HTERT RPE-1 (cell line): Measurements from ENCODE around the gene SPRED3.

Experiments
- in situ Hi-C: fragments of 300-500 bp; cut with MboI; formaldehyde crosslinking; loops from 4 replicates; pipeline ENCODE4 v1.14.3; 2020; ENCODE audit warnings: low sequenced_read_pairs

The SPRED3 gene

DNA sequence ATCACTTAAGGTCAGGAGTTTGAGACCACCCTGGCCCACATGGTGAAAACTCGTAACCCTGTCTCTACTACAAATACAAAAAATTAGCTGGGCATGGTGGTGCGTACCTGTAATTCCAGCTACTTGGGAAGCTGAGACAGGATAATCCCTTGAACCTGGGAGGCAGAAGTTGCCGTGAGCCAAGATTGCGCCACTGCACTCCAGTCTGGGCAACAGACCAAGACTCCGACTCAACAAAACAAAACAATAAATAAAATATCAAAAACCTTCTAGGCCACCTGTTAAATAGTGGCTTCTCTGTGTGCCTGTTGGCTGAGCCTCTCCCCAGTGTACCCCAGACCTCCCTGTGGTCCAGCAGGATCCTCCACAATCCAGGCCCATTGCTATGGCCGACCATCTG, 17.4 kb upstream of the SPRED3 start:
- in situ Hi-C loops = no loop called here

DNA sequence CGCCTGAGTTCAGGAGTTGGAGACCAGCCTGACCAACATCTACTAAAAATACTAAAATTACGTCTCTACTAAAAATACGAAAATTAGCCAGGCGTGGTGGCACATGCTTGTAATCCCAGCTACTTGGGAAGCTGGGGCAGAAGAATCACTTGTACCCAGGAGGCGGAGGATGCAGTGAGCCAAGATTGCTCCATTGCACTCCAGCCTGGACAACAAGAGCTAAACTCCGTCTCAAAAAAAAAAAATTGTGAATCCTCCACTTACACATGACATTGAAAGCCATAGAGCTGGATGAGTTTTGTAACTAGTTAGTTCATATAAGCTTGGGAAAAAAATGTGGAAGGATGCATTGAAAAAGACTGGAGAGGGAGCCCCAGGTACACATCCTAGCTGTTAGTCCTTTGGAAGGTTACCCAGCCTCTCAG, 14.6 kb upstream of the SPRED3 start:
- in situ Hi-C loops = no loop called here

DNA sequence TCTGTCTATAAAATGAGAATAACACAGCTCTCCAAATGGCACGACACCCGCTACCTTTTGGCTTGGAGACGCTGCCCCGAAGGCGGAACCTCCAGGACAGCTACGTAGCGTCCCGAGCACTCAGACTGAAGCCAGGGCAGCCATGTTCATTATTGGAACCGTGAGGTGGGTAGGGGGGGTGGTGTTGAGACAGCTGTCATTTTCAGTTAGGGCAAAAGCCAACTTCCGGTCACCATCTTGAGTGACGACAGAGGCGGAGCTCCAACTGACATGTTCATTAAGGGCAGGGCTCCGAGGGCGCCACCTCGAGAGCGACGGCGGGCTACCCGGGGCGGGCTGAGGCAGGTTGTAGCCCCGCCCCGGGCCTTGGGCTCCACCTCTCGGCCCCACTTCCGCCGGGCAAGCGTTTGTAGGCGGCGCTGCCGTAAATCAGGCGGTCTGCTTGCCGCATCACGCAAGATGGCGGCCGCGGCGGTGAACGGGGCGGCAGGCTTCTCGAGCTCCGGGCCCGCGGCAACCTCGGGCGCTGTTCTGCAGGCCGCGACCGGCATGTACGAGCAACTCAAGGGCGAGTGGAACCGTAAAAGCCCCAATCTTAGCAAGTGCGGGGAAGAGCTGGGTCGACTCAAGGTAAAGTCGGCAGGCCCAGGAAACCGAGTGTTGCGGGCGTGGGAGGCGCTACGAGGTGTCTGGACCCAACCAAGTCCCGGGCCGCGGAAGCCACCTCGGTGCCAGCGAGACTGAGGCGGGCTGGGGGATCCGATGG, 14.0 kb upstream of the SPRED3 start, which contains the start of gene PSMD8:
Gene PSMD8, plus strand, starts transcription at position 240 of the 766 bp plus-strand sequence. Its CDS starts 31 bp downstream, at position 271.
- in situ Hi-C loops = no loop called here

DNA sequence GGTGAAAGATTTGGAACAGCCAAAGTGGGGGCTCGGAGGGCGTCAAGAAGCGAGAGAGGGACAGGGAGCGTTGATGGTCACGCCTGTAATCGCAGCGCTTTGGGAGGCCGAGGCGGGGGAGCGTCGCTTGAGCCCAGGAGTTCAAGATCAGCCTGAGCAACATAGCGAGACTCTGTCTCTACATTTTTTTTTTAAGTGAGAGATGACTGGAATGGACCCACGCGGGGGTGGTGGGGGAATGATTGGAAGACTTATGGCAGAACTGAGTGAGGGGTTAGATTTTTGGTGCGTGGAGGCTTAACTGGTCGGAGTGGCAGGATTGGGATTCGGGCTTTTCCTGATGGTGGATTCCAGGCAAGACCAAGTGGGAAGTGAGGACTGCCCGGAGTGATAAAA, 13.4 kb upstream of the SPRED3 start:
- in situ Hi-C loops = no loop called here

DNA sequence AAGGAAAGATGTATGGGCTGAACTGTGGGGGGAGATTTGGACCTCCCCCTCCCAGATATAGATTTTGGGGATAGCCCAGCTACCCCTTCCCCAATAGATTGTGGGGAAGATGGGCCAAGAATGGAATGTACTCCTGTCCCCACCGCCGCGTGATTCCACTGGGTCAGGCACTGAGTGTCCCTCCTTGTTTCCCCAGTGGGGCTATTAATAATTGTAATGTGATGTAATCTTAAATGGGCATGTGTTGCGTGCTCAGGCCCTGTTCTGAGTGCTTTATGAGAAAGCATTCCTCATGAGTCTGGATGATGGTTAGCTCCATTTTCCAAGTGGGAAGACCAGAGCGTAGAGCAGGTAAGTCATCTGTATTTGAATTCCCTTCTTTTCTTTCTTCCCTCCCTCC, 12.7 kb upstream of the SPRED3 start:
- in situ Hi-C loops = no loop called here

DNA sequence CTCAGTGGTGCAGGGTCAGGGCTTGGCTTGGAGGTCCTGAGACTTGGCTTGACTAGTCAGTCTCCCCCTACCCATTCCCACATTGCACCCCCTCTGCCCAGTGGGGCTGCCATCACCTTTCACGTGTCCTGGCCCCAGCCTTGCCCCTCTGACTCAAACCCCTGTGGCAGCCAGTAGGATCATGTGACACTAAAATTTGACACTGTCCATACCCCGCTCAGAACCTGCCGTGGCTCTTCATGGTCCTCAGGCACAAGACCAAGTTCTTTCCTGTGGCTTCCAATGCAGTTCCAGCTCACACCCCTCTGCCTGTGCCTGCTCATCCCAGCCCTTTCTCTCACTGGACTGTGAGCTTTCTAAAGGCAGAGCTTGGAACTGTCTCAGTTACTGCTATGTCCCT, 11.9 kb upstream of the SPRED3 start:
- in situ Hi-C loops = no loop called here

DNA sequence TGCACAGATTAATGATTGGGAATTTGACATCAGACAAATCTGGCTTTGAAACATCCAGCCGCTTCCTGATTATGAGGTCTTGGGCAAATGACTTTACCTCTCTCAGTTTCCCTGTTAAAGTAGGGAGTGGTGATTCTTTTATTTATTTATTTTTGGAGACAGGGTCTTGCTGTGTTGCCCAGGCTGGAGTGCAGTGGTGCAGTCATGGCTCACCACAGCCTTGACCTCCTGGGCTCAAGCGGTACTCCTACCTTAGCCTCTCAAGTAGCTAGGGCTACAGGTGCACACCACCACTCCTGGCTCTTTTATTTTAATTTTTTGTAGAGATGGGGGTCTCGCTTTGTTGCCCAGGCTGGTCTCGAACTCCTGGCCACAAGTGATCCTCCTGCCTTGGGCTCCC, 11.4 kb upstream of the SPRED3 start:
- in situ Hi-C loops = no loop called here

DNA sequence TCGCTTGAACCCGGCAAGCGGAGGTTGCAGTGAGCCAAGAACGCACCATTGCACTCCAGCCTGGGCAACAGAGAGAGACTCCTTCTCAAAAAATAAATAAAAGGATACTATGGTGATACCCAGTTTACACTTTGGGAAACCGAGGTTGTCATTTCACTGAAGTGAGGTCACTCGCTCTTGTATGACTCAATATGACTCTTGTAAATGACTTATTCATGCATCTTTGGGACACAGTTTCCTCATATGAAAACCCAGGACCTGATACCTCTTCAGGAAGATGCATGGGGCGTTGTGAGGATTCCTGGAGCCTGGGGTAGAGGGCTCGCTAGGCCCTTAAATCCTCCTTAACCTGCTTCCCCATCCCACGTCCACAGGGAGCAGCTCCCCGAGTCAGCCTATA, 9.6 kb upstream of the SPRED3 start:
- in situ Hi-C loops = no loop called here

DNA sequence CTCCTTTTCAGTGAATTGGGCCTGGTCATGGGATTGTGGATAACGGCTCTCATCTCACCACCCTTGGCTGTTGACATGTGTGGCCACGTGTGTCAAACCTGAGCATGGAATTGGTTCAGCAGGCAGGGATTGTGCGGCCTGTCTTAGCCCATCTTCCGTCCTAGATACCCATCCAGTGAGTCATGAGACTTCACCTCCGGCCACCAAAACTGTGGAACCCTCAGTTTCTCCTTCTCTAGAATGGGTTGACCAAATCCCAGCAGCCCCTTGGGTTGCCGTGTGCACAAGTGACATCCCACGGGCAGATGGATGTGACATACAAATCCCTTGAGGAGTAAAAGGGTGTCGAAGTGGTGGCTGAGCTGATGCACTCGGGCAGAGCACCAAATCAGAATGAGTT, 7.4 kb upstream of the SPRED3 start:
- in situ Hi-C loops = no loop called here

DNA sequence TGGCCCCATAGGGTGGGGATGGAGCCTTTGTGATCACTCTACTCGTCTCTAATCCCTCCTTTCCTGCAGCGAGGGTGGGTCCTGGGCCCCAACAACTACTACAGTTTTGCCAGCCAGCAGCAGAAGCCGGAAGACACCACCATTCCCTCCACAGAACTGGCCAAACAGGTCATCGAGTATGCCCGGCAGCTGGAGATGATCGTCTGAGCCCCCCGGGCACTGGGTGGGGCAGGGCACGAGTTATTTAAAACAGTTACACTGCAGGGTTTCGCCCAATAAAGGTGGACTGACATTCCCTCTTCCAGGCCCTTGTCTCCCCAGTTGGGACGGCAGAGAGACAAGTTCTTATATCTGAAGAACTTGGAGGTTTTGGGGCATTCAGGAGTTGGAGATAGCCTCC, 5.3 kb upstream of the SPRED3 start:
- in situ Hi-C loops = no loop called here

DNA sequence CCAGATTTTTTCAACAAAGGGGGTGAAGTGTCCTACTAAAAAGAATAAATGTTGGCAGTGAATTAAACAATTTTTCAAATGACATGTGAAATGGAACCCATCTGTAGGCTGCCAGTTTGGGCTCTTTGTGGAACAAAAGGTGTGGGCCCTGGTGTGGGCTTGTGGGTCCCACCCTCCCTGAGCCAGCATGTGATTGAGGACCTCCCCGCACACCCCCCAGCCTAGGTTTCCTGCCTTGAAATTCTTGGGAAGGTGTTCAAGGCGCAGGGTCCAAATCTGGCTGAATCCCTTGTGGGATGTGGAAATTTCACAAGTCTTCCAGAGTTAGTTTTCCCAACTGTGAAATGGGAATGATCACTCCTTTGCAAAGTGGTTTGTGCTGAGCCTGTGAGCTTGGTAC, 4.8 kb upstream of the SPRED3 start:
- in situ Hi-C loops = no loop called here

DNA sequence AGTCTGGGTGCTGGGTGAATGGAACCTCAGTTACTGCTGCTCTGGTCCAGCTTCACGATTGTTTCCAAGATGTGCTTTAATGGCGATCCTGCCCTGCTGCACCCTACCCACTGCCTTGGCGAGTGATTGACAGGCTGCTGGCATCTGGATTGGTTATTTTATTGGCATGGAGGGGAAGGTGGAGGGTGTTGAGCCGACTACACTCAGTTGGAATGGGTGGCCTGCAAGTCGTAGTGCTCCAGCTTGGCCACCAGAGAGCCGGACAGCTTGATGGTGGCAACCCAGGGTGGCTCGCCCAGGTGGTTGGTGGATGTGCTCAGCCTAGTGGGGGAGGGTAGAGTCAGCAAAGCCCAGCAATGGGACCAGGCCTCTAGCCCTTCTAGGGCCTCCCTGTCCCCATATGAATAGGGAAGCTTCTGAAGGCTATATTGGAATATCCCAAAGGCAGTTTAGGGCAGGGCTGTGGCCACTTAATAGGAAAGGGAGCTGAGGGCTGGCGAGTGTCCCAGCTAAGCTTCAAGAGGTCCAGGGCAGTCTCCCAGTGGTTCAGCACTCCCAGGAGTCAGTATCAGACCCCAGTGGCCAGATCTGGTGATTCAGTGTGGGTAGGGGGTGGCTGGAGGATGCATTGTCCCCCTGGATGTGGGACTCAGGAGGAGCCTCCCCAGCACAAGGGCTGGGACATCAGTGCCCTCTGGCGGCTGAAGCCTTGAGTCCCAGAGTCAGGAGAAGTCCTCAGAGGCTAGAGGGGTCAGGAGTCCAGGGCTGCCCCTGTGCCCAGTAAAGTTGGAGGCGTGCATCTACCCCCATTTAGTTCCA, 4.1 kb upstream of the SPRED3 start:
- in situ Hi-C loops = no loop called here

DNA sequence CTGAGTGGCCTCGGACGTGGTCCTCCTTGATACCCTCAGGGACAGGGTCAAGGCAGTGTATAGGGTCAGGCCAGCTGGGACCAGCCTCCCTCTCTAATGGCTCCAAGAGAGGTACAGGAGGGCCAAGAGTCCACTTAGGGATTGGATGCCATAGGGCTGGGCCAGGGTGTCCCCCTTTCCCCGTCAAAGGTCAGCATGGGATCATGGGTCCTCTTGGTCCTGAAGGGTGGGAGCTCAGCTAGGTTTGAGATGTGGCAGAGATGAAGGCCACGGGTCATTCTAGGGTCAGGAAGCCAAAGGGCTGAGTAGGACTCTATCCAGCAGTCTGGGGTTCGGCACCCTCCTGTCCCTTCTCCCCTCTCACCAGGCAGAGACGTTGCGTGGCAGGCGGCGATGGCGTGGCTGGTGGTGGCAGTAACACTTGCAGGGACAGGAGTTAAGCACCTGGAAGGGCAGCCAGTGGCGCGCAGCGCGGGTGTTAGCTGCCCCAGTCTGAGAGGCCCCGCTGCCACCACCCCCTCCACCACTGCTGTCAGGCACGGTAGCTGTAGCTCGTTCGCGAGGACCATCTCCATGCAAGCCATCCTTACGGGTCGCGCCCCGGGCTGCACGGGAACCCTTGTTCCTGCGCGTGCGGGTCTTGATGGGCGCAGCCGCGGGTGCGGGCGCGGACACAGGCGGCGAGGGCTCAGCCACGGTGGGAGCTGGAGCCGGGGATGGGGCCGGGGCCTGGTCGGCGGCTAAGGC, 3.3 kb upstream of the SPRED3 start:
- in situ Hi-C loops = no loop called here

DNA sequence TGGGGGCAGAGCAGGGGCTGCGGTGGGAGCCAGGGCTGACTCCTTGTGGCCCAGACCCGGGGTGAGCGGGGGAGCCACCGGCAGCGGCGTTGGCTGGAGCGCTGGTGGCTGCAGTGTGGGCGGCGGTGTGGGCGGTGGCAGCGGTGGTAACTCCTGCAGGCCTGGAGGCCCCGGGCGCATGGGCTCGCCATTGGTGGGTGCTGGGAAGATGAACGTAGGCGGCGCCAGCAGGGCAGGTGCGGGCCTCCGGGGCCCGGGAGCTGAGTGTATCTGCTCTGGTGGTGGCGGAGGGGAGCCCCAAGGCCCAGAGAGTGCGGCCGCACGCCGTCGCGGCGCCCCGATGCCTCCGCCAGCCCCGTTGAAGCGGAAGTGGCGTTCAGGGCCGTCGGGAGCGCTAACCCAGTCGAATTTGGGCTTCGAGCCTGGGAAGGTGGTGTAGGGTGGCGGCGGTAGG, 2.7 kb upstream of the SPRED3 start:
- in situ Hi-C loops = no loop called here

DNA sequence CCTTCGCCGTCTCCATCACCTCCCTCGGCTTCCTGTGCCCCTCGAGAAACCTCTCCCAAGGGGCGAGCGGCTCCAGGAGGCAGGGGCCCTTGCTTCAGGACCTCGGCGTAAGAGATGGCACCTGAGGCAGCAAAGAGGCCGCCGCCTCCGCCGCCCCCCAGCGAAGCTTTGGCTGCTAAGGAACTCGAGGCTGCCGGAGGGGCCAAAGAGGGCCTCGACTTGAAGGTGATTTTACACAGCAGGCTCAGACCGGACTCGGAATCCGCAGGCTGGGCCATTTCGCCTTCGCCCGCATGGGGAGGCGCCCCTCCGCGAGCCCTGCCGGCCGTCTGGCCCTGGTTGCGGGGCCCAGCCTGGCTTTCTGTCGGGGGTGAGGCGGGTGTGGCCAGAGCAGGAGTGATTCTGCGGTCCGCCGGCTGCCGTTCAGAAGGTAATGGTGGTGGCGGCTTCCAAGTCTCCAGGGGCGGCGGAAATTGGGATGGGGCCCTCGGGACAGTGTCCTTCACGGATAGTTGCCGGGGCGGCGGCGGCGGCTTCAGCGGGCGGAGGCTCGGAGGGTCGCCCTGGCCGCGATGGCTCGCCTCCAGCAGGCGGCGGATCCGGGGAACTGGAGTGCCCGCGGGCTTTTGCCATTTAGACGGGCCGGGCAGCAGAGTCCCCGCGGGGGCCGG, 2.1 kb upstream of the SPRED3 start:
- in situ Hi-C loops = no loop called here

DNA sequence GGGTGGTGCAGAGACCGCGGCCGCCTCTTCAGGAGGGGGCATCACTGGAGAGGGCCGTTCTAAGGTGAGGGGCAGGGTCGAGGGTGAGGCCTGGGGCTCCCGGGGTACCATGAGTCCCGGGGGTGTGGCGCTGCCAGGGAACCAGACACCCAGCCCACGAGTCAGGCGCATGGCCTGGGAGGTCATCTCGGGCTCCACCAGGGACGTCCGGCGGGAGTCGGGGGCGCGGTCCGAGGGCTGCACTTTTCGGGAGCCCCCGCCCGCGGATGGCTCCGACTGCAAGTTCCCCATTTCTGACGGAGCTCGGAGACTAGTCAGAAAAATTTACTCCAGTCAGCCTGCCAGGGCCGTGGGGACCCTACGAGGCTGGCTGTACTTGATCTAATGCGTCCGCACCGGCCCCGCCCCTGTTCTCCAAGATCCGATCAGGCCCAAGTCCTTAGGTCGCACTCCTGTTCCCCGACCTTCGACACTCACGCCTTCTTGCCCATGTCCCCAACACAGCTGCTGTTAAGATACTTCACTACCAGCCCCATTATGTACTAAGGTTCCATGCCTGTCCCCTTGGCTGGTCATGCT, 1.4 kb upstream of the SPRED3 start:
- in situ Hi-C loops = no loop called here

DNA sequence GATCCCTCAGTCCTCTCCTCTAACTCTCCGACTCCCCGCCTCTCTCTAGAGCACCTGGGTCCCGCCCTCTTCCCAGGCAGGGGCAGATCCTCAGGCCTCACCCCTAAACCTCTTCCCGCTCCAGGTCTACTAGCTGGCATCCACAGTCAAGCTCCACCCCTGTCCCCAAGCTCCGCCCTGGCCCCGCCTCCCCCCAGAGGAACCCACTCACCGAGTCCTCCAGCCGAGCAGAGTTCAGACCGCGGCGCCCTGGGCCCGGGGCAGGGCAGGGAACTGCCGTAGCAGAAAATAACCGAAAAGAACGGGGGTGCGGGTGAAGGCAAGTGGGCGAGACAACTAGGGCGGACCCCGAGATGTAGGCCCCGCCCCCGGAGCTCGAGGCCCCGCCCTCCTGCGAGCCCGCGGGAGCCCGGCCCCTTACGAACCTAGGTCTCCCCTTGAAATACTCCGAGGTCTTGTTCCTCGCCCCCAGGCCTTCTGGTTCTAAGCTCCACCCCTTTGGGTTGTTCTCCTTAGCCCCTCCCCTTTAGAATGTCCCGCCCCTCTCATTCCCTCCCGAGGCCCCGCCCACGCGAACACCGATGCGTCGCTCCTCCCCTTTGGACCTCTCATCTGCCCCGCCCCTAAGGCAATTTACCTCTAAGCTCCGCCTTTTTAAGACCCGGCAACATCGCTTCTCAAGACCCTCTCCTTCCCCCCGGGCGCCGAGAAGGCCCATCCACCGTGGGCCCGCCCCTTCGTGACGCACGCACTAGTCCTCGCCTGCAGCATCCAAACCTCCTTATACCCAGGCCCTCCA, 748 bp upstream of the SPRED3 start, which contains the start of gene GGN:
Gene GGN, minus strand, starts transcription at position 485 of the 799 bp plus-strand sequence. CDS start 773 bp downstream, outside the sequence.
- in situ Hi-C loops = no loop called here

DNA sequence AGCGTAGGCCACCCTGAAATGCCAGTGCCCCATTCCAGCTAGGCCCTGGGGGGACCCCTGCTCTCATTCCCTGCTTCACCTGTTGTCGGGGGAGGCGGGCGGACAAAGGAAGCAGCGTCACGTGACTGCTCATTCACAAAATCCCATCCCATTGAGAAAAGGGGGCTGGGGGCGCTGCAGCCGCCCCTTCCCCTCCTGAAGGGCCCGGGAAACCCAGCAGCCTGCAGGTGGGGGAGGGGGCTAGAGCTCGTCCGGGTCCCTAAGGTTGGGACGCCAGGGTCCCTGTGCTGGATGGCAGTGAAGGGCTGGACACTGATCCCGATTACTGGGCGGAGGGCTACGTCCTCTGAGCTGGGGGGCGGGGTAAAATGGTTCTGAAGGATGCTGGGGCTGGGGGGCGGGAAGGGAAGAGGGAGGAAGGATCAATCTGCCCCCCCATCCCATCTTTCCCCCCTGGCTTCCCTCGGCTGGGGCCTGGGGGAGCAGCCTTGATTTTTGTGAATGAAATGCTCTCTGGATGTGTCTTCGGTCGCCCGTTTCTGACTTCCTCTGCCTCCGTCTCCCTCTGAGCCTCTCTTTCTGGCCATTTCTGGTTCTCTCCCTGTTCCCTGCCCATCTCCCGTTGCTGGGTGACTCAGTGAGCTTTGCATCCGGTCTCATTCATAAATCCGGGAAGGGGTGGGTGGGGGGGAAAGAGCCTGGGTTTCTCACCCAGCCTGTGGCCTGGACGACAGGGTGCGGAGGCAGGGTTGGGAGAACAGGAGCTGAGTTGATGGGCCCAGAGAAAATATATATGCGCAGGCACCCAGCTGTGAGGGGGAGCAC, 816 bp downstream of the SPRED3 start:
- in situ Hi-C loops = no loop called here
